ENCODE measurements around the gene ARHGAP4.

ARHGAP4 gene

DNA sequence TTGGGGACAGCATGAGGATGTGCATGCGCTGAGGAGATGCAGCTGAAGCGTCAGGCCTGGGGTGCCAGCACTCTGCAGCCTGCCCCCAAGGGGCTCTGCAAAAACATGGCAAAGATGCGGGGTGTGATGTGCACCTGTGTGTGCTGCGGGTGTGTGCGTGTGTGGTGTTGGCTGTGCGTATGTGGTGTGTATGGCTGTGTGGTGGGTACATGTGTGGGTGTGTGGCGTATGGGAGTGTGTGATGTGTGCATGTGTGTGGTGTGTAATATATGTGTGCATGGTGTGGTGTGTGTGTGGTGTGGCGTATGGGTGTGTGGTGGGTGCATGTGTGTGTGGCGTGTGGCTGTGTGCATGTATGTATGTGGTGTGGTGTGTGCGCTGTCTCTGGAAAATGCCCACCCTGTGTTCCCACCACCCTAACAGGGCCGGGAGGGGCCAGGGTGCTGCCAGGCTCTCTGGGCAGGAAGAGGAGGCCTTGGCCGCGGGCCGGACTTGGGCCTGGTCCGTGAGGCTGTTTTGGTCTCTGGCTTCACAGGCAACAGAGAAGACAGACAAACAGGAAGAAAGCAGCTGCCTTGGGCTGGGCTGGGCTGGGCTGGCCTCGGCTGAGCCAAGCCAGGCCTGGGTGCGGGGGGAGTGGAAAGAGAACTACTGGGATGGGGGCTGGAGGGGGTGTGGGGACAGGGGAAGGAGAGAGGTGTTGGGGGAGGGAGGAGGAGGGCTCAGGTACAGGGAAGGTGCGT lies 22.7 kb downstream of the ARHGAP4 start:
- no peak for DNase-seq

DNA sequence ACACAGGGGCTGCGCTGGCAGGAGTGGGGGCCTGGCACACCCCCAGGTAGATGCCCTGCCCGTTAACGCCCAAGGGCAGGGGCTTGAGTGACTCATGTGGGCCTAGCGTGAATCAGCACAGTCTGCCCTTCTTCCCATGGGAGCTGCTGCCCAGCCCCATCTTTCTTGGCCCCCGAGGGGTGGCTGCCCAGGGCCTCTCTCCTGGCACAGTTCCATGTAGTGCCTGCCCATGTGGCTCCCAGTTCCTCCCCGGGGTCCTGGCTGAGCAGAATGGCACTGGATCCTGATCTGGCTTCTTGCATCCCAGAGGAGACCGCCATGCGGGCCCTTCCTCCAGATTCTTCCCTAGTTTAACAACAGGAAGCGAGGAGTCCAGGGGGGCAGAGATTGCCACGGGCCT lies 23.7 kb downstream of the ARHGAP4 start:
- no peak for DNase-seq

DNA sequence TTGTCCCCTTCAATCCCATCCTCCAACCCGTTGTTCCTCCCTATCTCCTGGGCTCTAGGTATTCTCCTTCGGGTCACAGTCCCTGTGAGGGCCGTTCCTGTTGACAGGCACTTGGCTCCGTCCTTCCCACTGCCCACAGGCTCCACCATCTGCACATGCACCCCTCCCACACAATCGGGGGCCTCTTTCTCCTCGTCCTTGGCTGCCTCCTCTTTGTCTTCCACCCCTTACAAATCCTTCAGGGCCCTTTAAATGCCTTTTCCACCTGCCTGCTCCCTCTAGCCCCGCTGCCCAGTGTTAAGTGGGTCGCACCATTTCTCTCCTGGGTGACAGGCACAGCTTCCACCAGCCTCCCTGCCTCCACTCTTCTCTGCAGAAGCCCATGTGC lies 24.3 kb downstream of the ARHGAP4 start:
- no peak for DNase-seq

DNA sequence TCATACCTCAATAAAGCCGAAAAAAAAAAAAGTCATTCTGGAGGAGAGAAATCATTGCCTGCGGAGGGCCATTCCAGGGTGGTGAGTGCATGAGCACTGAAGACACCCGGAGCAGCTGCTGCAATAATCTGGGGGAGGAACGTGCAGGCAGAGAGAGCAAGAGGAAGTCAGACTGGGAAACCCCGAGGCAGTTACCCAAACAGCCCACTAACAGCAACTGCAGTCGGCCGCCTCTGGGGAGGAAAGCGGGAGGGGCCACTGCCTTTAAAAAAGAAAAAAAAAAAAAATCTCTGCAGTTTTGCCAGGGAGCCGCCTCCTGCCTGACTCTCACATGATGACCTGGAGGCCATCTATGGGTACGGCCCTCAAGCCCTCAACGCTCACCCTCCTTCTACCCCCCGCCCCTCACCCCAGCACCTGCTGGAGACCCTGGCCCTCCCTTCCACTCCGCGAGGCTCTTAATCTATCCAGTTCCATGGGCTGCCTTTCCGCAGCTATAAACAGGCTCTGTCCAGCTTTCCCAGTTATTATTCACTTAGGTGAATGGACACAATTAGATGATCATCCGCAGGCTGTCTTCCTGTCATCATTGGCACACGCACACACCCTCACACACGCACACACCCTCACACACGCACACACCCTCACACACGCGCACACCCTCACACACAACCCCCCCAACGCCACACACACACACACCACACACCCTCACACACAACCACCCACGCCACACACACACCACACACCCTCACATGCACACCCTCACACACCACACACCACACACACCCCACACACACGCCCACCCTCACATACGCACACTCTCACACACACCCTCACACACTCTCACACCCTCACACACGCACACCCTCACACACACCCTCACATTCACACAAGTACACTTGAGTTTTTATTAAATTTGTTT lies 25.0 kb downstream of the ARHGAP4 start:
- peak; percentile 64 for DNase-seq

DNA sequence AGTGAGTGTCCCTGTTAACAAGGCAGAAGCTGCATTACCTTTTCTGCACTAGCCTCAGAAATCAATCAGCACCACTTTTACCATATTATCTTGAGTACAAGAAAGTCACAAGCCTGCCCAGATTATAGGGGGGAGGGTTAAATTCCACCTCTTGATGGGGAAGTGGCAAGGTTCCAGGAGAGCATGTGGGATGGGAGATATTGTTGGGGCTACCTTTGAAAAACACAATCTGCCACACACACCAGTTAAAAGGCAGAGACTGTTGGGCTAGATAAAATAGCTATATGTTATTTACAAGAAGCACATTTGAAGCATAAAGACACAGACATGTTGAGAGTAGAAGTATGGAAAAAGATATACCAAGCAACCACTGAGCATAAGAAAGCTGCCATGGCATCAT lies 28.2 kb downstream of the ARHGAP4 start:
- DNase-seq = no peak

DNA sequence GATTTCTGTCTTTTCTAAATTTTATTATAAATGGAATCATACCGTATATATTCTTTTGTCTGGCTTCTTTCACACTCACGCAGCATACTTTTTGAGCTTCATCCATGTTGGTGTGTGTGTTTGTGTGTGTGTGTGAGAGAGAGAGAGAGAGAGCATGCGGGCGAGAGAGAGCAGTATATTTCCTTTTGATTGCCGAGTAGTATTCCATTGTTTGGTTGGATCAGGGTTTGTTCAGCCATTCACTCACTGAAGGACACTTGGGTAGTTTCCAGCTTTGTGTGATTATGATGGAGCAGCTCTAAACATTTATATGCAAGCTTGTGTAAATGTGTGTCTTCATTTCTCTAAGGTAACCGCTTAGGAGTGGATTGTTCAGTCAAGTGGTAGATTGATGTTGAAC lies 36.9 kb downstream of the ARHGAP4 start:
- no peak for DNase-seq

DNA sequence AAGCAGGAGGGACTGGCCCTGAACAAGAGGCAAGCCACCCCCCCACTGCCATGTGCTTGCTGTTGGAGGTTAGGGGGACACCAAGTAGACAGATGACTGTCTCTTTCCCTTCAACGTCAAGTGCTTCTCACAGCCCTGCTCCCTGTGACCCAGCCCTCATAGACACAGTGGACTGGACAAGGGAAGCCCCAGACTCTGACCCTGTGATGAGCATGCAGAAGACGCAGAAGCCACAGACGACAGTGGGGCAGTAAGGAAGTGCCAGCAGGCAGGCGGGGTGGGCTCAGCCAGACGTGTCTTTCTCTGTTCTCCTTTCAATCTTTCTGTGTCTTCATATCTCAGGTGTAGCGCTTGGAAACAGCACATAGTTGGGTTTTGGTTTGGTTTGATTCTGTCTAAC lies 37.7 kb downstream of the ARHGAP4 start:
- DNase-seq = no peak

DNA sequence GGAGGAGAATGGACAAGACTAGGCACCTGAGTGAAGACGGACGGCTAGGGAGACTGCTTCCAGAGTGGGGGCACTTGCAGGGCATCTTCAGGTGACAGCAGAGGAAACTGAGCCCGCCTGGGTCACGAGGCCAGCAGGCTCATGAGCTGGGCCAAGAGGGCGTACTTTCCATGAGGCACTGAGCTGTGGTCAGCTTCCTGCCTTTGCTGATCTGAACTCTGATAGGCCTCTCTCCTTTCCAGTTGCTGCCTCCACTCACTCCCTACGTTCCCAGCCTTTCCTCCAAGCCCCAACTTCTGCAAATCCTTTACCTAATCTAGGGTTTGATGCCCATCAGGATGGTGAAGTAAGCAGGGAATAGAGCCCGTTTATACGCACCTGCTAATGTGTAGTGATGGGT lies 38.7 kb downstream of the ARHGAP4 start:
- no peak for DNase-seq

DNA sequence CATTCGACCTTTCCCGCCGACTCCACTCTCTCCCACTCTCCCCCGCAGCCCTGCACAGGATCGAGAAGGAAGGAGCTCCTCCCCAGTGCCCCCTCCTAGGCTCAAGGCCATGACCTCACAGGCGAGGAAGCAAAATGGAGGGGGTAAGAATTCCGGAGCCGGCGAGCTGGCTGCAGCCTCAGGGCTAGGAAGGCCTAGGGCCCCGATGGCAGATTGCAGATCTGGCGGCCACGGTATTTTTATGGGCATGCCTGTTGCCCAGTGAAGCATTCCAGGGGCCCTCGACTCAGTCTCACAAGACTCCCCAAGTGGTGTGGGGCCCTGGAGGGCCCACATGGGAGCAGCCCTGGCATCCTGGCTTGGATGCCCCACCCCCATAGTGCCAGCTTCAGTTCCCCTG lies 39.1 kb downstream of the ARHGAP4 start:
- no peak for DNase-seq

DNA sequence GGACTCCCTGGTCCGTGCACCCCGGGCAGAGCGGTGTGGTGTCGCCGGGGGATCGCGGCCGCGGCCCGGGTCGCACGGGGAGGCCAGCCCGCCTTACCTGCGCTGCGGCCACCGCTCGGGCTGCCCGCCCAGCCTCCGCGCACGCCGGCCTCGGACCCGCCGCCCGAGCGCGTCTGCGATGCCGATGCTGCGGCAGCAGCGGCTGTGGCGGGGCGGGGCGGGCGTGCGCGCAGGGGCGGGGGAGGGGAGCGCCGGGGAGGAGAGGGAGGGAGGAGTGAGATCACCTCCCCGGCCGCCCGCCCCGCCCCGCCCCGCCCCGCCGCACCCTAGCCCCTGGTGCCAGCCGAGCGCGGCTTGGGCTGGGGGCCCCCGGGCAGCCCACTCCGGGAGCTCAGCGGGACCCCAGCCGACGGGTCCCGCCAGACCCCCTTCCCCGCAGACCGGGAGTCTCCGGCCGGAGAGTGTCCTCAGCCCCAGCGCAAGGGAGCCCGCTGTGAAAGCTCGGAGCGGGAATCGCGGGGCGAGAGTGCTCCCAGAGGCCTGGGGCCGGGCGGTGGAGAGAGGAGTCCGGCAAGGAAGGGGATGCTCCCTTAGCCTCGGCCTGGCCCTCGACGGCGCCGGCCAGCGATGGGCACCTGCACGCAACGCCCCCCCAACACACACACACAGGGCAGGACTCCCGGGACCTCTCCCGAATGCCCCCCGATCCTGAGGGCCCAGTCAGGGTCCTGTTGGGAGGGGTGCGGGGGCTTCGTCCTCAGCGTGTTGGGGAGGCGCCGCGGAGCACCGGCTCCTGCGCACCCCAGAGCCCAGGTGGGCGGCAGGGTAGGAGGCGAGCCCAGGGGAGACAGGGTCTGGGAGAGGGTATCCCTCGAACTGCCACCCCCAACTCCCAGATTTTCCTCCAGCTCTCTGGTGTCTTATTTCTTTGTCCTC lies 39.8 kb downstream of the ARHGAP4 start, which contains the start of gene L1CAM:
L1CAM (minus strand) TSS at position 206 of the 936 bp plus-strand sequence. CDS start 10,337 bp downstream, outside the sequence.
- no peak for DNase-seq

DNA sequence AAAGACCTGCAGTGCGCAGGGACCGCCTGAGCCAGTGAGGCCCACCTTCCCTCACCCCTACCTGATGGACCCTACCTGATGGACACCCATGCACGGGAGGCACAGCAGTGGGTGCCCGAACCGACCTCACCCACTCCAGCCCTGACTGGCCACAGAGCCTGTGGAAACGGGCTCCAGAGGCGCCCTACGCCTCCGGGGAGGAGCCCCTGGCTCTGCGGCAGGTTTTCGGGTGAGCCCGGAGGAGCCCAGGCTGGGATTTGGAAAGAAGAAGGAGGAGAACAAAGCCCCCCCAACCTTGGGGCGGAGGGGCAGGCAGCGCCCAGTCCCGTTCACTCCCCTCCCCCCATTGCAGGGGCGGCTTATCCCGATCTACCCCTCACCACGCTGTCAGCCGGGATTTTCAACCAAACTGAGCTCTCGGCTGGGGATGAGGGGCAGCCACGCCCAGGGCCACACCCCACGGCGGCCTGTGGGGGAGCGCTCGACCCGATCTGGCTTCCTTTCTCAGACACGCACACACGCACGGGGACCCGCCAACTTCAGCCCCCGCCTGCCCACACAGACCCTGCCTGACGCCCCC lies 40.8 kb downstream of the ARHGAP4 start:
- no peak for DNase-seq

DNA sequence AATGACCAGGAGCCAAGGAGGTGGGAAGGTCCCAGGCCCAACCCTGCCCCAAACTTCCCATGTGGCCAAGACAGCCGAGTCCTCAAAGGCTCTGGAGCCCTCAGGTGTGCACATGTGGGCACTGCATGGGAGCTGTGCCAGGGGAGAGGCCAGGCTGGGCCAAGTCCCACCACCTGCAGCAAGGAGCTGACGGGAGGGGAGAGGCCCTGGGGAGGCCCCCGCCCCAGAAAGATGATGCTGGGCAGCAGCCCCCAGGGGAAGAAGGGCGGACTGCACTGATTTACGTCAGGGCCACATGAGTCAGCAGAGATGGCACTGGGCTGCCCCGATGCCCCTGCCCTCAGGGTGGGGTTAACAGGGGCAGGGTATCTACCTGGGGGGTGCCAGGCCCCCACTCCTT lies 41.5 kb downstream of the ARHGAP4 start:
- DNase-seq = peak; percentile 6

DNA sequence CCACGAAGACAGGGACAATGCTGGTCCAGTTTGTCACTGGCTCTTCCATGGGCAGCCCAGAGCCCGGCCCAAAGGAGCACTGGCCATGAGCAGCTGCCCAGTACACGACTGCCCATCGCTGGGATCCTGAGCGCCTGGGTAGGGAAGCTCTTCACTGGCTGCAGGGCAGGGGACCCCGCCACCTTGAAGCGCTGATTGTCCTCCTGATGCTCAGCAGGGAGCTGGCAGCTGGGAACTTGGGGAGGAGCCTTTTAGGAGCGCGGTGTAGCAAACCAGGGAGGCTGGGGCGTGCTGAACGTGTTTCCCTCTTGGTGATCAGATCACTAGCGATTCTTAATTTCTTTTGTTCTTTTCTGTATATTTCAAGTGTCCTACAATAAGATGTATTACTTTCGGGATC lies 41.9 kb downstream of the ARHGAP4 start:
- DNase-seq = no peak

DNA sequence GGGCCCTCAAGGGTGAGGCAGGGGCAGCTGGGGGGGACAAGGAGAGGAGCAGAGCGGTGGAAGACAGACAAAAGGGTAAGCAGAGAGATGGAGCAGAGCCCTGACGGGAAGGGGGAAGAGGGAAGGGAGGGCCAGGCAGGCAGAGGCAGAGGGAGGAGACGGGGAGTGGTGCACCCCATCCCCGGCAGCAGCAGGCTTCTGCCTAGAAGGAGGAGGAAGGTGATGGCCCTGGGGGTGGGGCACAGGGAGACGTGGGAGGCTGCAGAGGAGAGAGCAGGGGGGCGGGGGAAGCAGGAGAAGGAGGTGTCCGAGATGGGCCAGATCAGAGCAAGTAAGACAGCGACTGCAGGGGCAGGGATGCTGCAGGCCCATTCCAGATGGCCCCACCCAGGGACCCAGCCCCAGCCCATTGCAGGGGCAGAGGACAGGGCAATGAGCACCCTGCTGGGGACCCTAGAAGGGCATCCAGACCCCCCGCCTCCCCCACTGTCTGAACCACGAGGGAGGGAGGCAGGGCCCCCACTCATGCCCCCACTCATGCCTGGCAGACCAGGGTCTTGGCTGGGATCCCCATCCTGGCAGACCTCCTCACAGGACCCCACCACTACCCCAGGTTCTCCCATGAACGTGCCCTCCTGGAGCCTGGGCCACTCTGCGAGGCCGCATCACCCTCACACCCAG lies 42.8 kb downstream of the ARHGAP4 start:
- DNase-seq = no peak

DNA sequence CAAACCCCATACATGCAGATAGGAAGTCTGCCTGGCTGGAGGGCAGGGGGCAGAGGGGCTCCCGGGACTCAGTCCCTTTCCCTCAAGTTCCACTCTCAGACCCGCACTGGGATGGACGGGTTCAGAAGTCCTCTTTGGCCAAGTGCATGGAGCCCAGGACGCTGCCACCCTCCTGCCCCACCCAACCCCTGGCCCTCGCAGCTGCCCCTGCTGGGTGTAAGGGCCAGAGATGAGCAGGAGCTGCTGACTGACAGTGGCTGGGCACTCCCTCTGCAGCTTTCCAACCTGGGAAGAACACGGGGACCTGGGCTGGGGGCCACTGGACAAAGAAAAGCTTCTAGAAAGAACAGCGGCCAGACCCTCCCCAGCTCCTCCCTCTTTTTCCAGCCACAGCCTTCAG lies 43.5 kb downstream of the ARHGAP4 start:
- no peak for DNase-seq

DNA sequence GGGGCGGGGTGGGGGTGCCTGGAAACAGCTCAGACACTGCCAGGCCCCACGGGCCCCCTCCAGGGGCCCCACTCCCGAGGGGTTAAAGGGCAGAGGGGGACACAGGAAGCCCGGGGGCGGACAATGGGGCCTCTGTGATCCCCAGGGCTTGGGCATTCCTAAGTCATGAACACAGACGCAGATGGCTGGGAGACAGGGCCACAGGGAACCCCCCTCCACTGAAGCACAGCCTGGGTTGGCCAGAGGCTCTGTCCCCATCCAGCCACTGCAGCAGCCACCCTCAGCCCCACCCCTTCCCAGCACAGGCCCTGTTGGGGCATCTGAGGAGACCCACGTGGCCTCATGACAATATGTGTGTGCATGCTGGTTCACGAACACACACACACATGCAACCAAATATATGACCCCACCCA lies 44.0 kb downstream of the ARHGAP4 start:
- DNase-seq = no peak

DNA sequence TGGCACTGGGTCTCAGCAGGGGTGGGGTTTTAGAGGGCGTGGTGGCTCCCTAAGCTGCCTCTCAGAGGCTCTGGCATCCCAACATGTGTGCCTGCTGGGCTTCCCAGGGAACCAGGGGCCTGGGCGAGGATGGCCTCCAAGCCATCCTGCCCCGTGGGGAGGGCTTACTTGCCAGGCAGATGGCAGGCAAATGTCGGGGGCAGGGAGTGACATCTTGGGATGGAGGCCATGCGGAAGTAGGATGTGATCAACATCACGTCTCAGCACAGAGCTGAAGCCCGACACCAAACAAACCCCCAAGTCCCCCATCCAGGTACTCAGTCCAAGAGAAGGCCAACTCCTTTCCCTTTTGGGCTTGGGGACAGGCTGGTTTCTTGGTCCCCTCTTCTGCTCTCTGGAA lies 44.8 kb downstream of the ARHGAP4 start:
- DNase-seq = no peak

DNA sequence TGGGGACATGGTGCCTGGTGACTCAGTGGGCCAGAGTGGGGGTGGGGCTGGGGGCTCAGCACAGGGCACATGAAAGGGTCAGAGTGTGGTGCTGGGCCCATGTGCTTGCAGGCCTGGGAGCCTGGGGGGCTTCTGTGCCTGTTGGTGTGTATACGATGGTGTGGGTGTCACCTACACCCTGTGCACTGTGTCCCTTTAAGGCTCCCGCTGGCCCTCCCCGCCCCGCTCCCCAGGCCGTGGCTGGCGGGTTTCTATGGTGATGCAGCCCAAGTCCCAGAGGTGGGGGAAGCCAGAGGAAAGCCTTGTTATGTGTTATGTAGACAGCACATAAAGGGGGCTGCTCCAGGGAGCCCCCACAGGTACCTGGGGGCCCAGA lies 45.6 kb downstream of the ARHGAP4 start:
- DNase-seq = no peak

DNA sequence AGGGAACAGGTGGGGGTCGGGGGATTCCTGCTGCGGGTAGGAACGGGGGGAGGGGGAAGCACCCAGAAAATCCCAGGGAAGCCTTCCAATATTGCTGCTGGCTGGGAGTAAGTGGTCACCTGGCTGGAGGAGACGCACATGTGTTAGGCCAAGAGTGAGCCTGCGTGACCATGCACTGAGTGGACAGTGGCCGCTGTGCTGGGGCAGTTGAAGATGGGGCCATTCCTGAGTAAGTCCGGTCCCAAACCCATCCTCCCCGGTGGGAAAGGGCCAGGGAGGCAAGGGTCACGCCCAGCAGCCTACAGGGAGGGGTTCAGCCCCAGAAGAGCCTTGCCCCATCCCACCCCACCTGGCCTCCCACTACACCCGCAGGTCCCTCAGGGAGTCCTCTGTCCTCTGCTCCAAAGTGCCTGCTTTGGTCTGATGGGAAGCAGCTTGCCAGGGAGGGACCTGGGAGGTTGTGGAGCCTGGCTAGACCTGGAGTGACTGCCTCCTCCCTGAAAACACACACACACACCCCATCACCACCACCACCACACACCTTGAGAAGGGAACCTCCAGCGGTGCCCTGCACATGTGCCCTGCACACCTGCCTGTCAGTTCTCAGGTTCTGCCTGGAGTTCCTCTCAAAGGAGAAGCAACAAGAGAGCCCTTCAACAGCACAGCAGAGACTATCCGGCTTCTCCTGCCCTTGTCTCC lies 46.2 kb downstream of the ARHGAP4 start:
- no peak for DNase-seq

DNA sequence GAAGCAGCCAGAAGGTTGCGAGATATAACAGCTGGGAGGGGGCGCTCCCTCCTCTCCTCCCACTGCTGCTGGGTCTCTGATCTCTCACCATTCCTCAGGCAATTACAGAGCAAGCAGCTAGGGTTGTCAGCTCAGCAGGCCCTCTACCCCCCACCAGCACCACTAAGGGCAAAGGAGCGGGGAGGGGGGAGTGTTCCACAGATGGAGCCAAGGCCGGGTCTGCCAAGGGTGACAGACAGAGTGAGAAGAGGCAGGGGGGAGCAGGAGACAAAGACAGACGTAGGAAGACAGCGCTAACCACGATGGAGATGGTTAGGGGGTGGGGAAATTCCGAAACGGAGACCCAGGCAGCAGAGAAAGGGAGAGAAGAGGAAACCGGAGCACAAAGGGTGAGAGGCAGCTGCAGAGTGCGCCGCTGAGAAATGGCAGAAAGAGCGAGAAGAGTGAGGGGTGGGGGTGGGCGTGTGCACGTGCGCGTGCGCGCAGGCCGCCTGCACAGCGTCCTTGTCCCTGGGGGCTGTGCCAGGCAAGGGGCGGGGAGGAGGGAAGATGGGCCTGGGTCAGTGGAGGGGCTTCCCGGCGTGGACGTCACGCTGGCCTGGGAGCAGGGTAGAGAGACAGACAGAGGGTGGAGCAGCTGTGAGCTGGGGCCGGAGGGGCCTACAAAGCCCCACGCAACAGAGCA lies 47.0 kb downstream of the ARHGAP4 start:
- peak; percentile 16 for DNase-seq

DNA sequence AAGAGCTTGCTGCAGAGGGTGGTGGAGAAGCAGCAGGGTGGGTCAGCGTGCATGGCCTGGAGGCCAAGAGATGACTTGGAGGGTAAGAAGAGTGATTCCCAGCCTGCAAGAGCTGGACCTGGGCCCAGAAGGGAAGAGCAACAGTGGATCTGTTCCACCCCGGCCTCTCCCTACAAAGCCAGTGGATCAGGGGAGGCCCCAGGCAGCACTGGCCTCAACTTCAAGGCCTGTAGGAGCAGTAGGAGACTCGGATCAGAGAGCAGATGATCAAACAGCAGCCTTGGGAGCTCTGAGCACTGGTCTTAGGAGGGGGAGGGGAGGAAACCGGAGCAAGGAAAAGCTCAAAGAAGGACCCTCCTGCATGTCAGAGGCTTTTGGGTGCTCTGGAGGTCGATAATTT lies 47.7 kb downstream of the ARHGAP4 start:
- no peak for DNase-seq
